Measurements from ENCODE around the gene SYT6. TPM values are rescaled to one million over a fixed set of nuclear protein-coding genes. Genes with fewer than 3 reads are reported as not detected.

The SYT6 gene
- total and polyA plus RNA-seq, 2 experiments from 2014 or later, result 0.09 TPM; not detected in 1

- TF ChIP-seq CTCF (IDR thresholded peaks at IDR 0.05; ENCODE audit: low read depth, low read length), result no peak
- H3K27ac ChIP-seq, result no peak overlapping the region
- peaks cover 1% of the 10 kb centered on the region for H3K27me3 ChIP-seq
- no peaks in the 10 kb centered on the region for H3K9me3 ChIP-seq (ENCODE audit: low read depth)
- DNase-seq (ENCODE audit: low read depth in 1 of 2, low spot score in 1 of 2), result no peak
- no peak overlapping the region for H3K4me3 ChIP-seq
- H3K36me3 ChIP-seq, result no peaks in the 10 kb centered on the region
- no peaks in the 10 kb centered on the region for H3K4me1 ChIP-seq (ENCODE audit: low read depth)
Measured at GRCh38 chr1:114192328-114192727, 38.7 kb upstream of the SYT6 start.

- Histone ChIP-seq H3K27ac (no peak overlapping the region), H3K4me1 (ENCODE audit: low read depth) (no peaks in the 10 kb centered on the region), H3K9me3 (ENCODE audit: low read depth) (no peaks in the 10 kb centered on the region), H3K27me3 (no peaks in the 10 kb centered on the region), H3K36me3 (no peaks in the 10 kb centered on the region), H3K4me3 (no peak overlapping the region)
- TF ChIP-seq CTCF (IDR thresholded peaks at IDR 0.05; ENCODE audit: low read depth, low read length), result no peak
- no peak for DNase-seq (ENCODE audit: low read depth in 1 of 2, low spot score in 1 of 2)
Measured at GRCh38 chr1:114189398-114189797, 35.7 kb upstream of the SYT6 start.

- no peak for TF ChIP-seq CTCF (IDR thresholded peaks at IDR 0.05; ENCODE audit: low read depth, low read length)
- Histone ChIP-seq H3K27me3 (no peaks in the 10 kb centered on the region), H3K9me3 (ENCODE audit: low read depth) (no peaks in the 10 kb centered on the region), H3K36me3 (no peaks in the 10 kb centered on the region), H3K4me3 (no peak overlapping the region), H3K27ac (no peak overlapping the region), H3K4me1 (ENCODE audit: low read depth) (no peaks in the 10 kb centered on the region)
- DNase-seq (ENCODE audit: low read depth in 1 of 2, low spot score in 1 of 2), result no peak
Measured at GRCh38 chr1:114181356-114181755, 27.7 kb upstream of the SYT6 start.

- H3K27me3 ChIP-seq, result no peaks in the 10 kb centered on the region
- no peak overlapping the region for H3K27ac ChIP-seq
- H3K36me3 ChIP-seq, result no peaks in the 10 kb centered on the region
- no peak for TF ChIP-seq CTCF (IDR thresholded peaks at IDR 0.05; ENCODE audit: low read depth, low read length)
- DNase-seq (ENCODE audit: low read depth in 1 of 2, low spot score in 1 of 2), result no peak
- H3K4me1 ChIP-seq (ENCODE audit: low read depth), result no peaks in the 10 kb centered on the region
- no peak overlapping the region for H3K4me3 ChIP-seq
- H3K9me3 ChIP-seq (ENCODE audit: low read depth), result no peaks in the 10 kb centered on the region
Measured at GRCh38 chr1:114180742-114181141, 27.1 kb upstream of the SYT6 start.

GRCh38 chr1:114178936-114179335 is 25.3 kb upstream of the SYT6 start:
- no peak for TF ChIP-seq CTCF (IDR thresholded peaks at IDR 0.05; ENCODE audit: low read depth, low read length)
- no peak for DNase-seq (ENCODE audit: low read depth in 1 of 2, low spot score in 1 of 2)
- Histone ChIP-seq H3K27me3 (peaks cover 2% of the 10 kb centered on the region), H3K9me3 (ENCODE audit: low read depth) (no peaks in the 10 kb centered on the region), H3K27ac (no peak overlapping the region), H3K36me3 (no peaks in the 10 kb centered on the region), H3K4me3 (no peak overlapping the region), H3K4me1 (ENCODE audit: low read depth) (no peaks in the 10 kb centered on the region)

GRCh38 chr1:114177282-114177681 is 23.6 kb upstream of the SYT6 start:
- TF ChIP-seq CTCF (IDR thresholded peaks at IDR 0.05; ENCODE audit: low read depth, low read length), result no peak
- no peak overlapping the region for H3K4me3 ChIP-seq
- no peaks in the 10 kb centered on the region for H3K36me3 ChIP-seq
- no peaks in the 10 kb centered on the region for H3K4me1 ChIP-seq (ENCODE audit: low read depth)
- no peak for DNase-seq (ENCODE audit: low read depth in 1 of 2, low spot score in 1 of 2)
- H3K9me3 ChIP-seq (ENCODE audit: low read depth), result no peaks in the 10 kb centered on the region
- H3K27me3 ChIP-seq, result peaks cover 5% of the 10 kb centered on the region
- no peak overlapping the region for H3K27ac ChIP-seq
